Activated CD4-positive, alpha-beta T cell treated with anti-CD3 and anti-CD28 coated beads, Interleukin-2, amount 50 U/mL, for 48 hours (primary cell): Measurements from ENCODE around the gene SNX22.
"Not testable (repeated sequence)": the region's sequence is repeated elsewhere in the genome, so short reads cannot be mapped to it uniquely, and the experiment has no call there.

Experiments
- DNase-seq, 2 experiments: peaks; one replicate each; pipeline ENCODE4 v3.0.0-alpha.2; 2020

Gene SNX22

DNA sequence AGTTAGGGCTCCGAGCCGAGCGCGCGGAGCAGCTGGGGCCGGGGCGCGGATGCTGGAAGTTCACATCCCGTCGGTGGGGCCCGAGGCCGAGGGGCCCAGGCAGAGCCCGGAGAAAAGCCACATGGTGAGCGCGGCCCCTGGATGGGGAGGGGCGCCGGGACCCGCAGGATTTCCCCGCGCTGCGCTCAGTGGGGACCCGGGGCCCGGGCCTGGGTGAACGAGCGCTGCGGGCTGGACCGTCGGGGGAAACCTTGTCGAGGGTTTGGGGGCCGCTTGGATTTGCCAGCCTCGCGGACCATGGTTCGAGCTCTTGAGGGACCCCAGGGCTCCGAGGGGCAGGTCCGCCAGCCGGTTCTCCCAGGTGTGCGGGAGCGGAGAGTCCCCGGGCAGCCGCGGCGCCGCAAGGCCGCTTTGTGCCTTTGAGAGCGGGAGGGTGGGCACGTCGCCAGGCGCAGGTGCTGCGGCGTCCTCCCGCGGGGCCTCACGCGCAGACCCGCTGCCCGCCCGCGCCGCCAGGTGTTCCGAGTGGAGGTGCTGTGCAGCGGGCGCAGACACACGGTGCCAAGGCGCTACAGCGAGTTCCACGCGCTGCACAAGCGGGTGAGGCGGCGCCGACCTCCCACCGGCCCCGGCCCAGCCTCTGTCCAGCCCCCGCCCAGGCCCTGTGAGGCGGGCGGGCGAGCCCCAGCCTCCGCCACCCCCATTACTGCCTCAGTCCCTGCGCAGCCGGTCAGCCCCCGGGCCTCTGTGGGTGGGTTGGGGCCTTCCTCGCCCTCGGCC is at the start of gene SNX22:
Gene SNX22, plus strand, starts transcription at position 5 of the 780 bp plus-strand sequence. Its CDS starts 45 bp downstream, at position 50.
- DNase-seq = peak in 1 of 2 experiments; percentile 23

DNA sequence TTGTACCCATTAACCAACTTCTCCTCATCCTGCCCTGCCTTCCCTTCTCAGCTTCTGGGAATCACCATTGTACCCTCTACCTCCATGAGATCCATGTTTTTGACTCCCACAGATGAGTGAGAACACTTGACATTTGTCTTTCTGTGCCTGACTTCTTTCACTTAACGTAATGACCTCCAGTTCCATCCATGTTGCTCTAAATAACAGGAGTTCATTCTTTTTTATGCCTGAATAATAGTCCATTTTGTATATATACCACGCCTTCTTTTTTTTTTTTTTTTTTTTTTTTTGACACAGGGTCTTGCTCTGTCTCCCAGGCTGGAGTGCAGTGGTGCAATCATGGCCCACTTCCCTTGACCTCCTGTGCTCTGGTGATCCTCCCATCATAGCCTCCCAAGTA is 49.0 kb upstream of the SNX22 start:
- DNase-seq = no peak

- no peak for DNase-seq
Observed at GRCh38 chr15:64105113-64105704, 46.3 kb upstream of the SNX22 start.

- DNase-seq = no peak
Observed at GRCh38 chr15:64107337-64107736, 44.2 kb upstream of the SNX22 start.

GRCh38 chr15:64110108-64110701 is 41.3 kb upstream of the SNX22 start:
- not testable (repeated sequence) for DNase-seq

DNA sequence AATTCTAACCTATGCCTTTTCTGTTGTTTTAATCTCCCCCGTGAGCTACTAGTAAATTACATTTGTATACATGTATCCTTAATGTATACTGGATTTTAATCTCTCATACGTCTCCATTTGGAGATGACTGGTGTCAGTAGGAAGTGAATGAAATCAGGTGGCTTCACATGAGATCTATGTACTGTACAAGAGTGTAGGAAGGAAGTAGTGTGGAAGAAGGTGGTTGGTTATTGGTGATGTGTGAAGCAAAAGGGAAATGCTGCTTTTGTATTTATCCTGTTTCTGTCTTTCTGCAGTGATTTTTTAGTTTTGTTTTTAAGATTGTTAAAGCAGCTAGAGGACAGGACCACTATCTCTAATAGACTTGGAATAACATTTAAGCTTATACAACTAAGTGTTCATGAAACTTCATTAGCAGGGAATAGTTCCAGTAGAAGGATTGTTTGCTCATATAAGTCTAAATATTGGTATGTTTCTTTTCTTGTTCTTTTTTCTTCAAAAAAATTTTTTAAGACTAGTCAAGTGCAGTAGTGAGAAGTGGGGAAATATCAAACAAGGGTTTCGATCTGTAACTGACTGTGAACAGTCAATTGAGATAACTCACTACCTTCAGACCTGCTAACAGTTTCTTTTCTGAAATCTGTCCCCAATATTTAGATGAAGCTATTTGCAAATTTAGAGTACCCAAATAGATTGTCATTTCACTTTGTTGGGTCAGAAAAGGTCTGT is 40.4 kb upstream of the SNX22 start:
- DNase-seq = no peak

DNA sequence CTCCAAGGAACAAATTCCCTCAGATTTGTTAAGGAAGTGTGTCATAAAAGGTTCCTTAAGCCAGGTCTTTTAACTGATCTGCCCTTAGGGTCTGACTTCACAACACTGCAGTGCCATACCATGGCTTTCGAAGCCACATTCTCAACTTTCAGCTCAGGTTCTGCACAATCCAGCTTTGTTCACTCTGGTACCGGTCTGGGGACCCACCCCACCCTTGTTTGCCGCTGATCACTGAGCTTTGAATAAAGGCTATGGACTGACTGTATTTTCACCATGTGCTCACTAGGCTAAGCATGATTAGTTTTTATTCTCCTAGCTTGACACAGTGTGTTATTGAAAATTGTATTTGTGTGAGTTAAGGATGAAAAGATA is 39.9 kb upstream of the SNX22 start:
- DNase-seq = no peak

DNA sequence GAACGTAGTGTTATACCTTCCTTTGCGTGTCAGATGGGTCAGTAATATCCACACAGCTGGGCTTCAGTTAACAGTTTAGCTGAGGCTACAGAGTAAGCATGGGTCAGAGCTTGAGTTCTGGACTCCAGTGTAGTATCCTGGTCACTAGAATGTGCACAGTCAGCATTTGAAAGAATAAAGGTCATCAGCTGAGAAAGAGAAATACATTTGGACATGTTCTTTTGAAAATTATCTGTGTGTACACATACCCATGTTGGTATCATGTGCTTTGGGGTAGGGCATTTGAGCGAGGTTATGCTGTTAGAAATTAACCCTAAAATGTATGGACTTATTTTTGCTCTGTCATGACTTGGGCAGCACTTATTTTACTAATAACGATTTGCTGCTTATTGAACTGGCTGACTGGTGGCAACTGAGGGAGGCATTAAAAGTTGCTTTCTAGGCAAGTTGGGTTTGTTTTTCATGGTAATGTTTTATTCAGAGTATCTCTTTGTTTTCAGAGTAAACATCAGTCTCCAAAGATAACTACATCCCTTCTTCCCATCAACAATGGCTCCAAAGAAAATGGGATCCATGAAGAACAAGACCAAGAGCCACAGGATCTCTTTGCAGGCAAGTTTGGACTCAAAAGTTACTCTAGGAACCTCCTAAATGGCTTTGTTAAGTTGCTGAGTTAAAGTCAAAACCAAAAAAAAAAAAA is 39.3 kb upstream of the SNX22 start:
- no peak for DNase-seq

DNA sequence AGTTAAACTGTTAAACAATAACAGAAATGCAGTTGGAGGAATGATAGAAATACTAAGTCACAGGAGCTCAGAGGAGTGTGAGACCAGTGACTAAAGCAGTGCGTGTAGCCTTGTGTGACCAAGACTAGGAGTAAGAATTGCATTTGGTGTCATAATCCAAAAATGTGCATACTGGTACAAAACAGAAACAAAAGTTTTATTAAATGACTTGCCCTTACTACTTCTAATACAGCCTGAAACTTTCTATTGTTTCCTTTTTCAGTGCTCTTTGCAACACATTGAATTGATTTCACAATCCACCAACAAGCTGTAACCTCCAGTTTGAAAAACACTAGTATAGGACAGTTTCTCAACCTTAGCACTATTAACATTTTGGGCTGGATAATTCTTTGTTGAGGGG is 38.6 kb upstream of the SNX22 start:
- no peak for DNase-seq

DNA sequence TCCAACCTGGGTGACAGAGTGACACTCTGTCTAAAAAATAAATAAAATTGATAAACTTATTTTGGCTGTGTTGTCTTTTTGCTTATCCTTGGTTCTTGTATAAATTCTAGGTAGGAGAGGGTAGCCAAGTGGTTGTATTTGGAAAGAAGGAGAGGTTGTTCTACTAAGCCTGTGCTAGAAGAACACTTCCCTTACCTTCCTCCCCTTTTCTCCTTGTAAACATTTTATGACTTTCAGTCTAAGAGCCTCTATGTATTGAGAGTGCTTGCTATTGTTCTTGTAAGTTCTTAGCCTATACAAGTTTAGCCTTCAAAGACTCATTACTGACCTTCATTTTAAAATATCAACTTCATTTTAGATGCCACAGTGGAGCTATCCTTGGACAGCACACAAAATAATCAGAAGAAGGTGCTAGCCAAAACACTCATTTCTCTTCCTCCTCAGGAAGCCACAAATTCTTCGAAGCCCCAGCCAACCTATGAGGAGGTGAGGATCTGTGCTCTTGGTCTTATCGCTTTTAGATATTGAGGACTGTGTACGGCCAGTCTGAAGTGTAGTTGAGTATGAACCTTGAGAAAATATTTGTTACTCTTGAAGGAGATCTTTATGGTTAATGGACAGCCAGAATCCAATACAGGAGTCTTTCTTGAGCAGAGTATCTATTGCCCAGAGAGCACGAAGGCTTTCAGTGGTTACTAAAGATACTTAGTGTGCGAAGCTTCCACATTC is 33.6 kb upstream of the SNX22 start:
- no peak for DNase-seq

- DNase-seq = not testable (repeated sequence)
Observed at GRCh38 chr15:64120322-64120721, 31.2 kb upstream of the SNX22 start.

DNA sequence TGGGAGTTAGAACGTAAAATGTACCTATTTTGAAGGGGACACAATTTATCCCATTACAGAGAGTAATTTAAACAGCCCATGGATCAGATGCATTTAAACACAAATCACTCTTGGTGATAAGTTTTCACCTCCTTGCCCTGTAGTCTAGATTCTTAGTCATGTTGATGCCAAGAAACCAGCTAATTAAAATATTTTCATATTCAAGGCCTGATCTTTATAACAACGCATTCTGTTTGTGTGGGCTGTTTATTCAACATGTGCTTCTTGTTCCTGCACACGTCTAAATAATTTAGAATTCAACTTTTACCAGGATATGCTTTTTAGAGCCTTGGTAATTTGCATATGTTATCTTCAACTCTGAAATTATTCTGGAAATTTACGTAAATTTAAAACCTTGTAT is 29.9 kb upstream of the SNX22 start:
- no peak for DNase-seq

DNA sequence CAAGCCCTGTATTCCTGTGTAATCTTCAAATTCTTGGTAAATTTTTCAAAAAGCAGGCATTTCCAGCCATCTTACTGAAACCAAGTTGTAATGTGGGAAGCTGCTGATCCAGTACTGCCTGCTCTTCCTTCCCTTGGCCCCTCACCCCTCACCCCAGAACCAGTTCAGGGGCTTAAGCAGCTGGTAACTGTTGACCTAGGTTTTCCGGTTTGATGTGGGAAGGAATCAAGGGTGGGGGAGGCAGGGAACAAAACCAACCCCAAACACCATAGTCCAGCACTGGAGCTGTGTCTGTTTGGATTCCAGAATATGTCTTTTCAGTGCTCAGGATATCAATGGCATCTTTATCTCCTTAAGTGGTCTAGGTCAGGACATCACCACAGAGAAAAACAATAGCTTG is 29.1 kb upstream of the SNX22 start:
- no peak for DNase-seq

GRCh38 chr15:64122936-64123351 is 28.6 kb upstream of the SNX22 start:
- no peak for DNase-seq

- DNase-seq = no peak
Observed at GRCh38 chr15:64125978-64126377, 25.6 kb upstream of the SNX22 start.

DNA sequence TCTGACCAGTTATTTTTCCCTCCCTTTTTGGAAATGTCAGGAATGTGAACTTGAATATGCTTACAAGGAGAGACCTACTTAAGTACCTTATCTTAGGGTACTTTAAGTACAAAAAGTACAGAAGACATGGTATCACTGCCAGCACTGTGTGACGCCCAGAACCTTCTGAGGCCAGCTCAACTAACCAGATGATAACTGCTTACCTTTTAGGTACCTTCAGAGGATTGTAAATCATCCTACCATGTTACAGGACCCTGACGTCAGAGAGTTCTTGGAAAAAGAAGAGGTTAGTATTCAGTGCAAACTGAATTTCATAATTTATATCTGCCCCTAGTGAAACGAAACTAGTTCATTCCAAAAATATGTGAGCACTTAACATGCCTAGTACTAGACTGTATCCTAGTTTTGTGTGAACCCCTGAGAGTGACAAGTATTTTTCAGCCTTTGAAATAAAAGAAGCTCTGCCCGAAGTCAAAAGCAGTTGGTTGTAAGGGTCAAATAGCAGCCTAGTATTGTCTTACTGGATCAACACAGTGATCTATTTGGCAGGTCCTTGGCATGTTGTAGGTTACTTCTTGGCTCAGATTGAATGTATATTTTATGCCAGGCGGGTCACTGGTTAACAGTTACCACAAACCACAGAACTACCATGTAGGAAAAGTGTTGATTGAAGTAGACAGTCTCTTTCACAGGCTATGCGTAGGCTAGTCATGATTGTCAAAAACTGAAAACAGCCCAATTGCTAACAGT is 23.8 kb upstream of the SNX22 start:
- no peak for DNase-seq

GRCh38 chr15:64130159-64130558 is 21.4 kb upstream of the SNX22 start:
- no peak for DNase-seq

DNA sequence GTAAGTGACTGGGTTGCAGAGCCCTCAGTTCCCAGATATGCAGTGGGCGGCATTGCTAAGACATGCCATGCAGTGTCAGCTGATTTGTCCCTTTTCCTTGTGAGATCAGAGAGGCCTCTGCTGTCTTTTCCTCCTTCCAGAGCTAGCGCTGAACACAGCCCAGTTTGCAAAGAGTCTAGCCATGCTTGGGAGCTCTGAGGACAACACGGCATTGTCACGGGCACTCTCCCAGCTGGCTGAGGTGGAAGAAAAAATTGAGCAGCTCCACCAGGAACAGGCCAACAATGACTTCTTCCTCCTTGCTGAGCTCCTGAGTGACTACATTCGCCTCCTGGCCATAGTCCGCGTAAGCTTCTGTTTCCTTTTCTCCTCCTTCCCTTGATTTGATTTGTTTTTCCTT is 20.0 kb upstream of the SNX22 start:
- no peak for DNase-seq

GRCh38 chr15:64132217-64132616 is 19.3 kb upstream of the SNX22 start:
- DNase-seq = no peak

- DNase-seq = no peak
Observed at GRCh38 chr15:64133623-64134344, 17.7 kb upstream of the SNX22 start.

- no peak for DNase-seq
Observed at GRCh38 chr15:64134345-64134829, 17.1 kb upstream of the SNX22 start.
